Neural progenitor cell (in vitro differentiated cells): Measurements from ENCODE around the gene BORCS8. TPM values are rescaled to one million over a fixed set of nuclear protein-coding genes. Genes with fewer than 3 reads are reported as not detected.

Experiments used
- DNase-seq: peaks from one replicate; pipeline ENCODE4 v3.0.0-alpha.2; 2016; ENCODE audit warnings: low spot score
- H2AFZ ChIP-seq: fragments of 200-600 bp; sonication (generic); replicated peaks from 2 replicates; pipeline ENCODE4 v1.6.1; 2016; ENCODE audit warnings: antibody characterized with exemption
- H3F3A ChIP-seq: fragments of 200-600 bp; sonication (generic); 2 replicates; pipeline ENCODE4 v1.6.1; 2016; ENCODE audit warnings: antibody characterized with exemption, low read depth
- H3K27ac ChIP-seq: fragments of 200-600 bp; sonication (generic); 2 replicates; pipeline ENCODE4 v1.5.1; 2016; ENCODE audit warnings: mild to moderate bottlenecking
- H3K27me3 ChIP-seq: fragments of 200-600 bp; sonication (generic); 2 replicates; pipeline ENCODE4 v1.6.1; 2016; ENCODE audit warnings: mild to moderate bottlenecking, moderate library complexity
- H3K36me3 ChIP-seq: fragments of 200-600 bp; sonication (generic); 2 replicates; pipeline ENCODE4 v1.5.1; 2016
- H3K4me1 ChIP-seq: fragments of 200-600 bp; sonication (generic); 2 replicates; pipeline ENCODE4 v1.6.1; 2016; ENCODE audit warnings: mixed run types
- H3K4me2 ChIP-seq: fragments of 200-600 bp; sonication (generic); 2 replicates; pipeline ENCODE4 v1.6.1; 2016
- H3K4me3 ChIP-seq: fragments of 200-600 bp; sonication (generic); 2 replicates; pipeline ENCODE4 v1.5.1; 2016
- H3K79me2 ChIP-seq: fragments of 200-600 bp; sonication (generic); 2 replicates; pipeline ENCODE4 v1.6.1; 2016; ENCODE audit warnings: low read depth
- H3K9ac ChIP-seq: fragments of 200-600 bp; sonication (generic); 2 replicates; pipeline ENCODE4 v1.6.1; 2016
- H3K9me3 ChIP-seq: fragments of 200-600 bp; sonication (generic); 2 replicates; pipeline ENCODE4 v1.5.1; 2016; ENCODE audit warnings: low read depth
- H4K20me1 ChIP-seq: fragments of 200-600 bp; sonication (generic); 2 replicates; pipeline ENCODE4 v1.6.1; 2016; ENCODE audit warnings: low read depth
- H3K27ac Mint-ChIP-seq: 3 replicates; pipeline ENCODE4 v1.8.0; 2021; ENCODE audit warnings: mixed read lengths
- H3K27me3 Mint-ChIP-seq: 2 replicates; pipeline ENCODE4 v1.8.0; 2022; ENCODE audit warnings: low read depth, mild to moderate bottlenecking, inconsistent platforms, moderate library complexity, mixed read lengths; ENCODE audit not compliant: insufficient read depth
- H3K36me3 Mint-ChIP-seq: 3 replicates; pipeline ENCODE4 v1.8.0; 2021; ENCODE audit warnings: mixed read lengths
- H3K4me1 Mint-ChIP-seq: 3 replicates; pipeline ENCODE4 v1.8.0; 2021; ENCODE audit warnings: mixed read lengths
- H3K4me3 Mint-ChIP-seq: 3 replicates; pipeline ENCODE4 v1.8.0; 2021; ENCODE audit warnings: mild to moderate bottlenecking, moderate library complexity, mixed read lengths
- H3K9me3 Mint-ChIP-seq: 3 replicates; pipeline ENCODE4 v1.8.0; 2020; ENCODE audit warnings: mixed read lengths
- CTCF ChIP-seq: fragments of 200-600 bp; sonication (generic); IDR thresholded peaks from 2 replicates; pipeline ENCODE4 v1.5.1; 2017; ENCODE audit warnings: antibody characterized with exemption, mild to moderate bottlenecking
- EZH2 ChIP-seq: fragments of 200-600 bp; sonication (generic); IDR thresholded peaks from 2 replicates; pipeline ENCODE4 v1.6.1; 2017; ENCODE audit warnings: antibody characterized with exemption, mild to moderate bottlenecking, moderate library complexity
- EZH2phosphoT487 ChIP-seq: fragments of 200-600 bp; sonication (generic); IDR thresholded peaks from 2 replicates; pipeline ENCODE4 v1.6.1; 2017; ENCODE audit warnings: antibody characterized with exemption
- total RNA-seq: library from RNA; depleted of rRNA; stranded (reverse); fragments of >200 nt; gene quantifications from 2 replicates; pipeline ENCODE4 v1.2.3, GENCODE V29; 2015; ENCODE audit warnings: low replicate concordance

BORCS8 gene
- total RNA-seq, 1 donor from 2014 or later = 6.3 TPM

- Histone ChIP-seq H3K4me3 (no peak overlapping the region), H3K4me2 (peak overlapping the region; percentile 51), H3K9me3 (no peaks in the 10 kb centered on the region), H3F3A (peaks cover 6% of the 10 kb centered on the region), H2AFZ (no peak overlapping the region), H4K20me1 (peaks cover 4% of the 10 kb centered on the region), H3K9ac (no peak overlapping the region), H3K4me1 (peaks cover 6% of the 10 kb centered on the region), H3K27me3 (peaks cover 8% of the 10 kb centered on the region), H3K79me2 (peaks cover 6% of the 10 kb centered on the region), H3K36me3 (no peaks in the 10 kb centered on the region), H3K27ac (no peak overlapping the region)
- H3K4me3 Mint-ChIP-seq = no peak overlapping the region
- TF ChIP-seq EZH2phosphoT487 (no peak), EZH2 (no peak), CTCF (no peak)
- H3K9me3 Mint-ChIP-seq = peaks cover 3% of the 10 kb centered on the region
- H3K4me1 Mint-ChIP-seq = peaks cover 15% of the 10 kb centered on the region
- H3K36me3 Mint-ChIP-seq = peaks cover 11% of the 10 kb centered on the region
- DNase-seq = peak; percentile 55
- H3K27ac Mint-ChIP-seq = no peak overlapping the region
- H3K27me3 Mint-ChIP-seq = peaks cover 9% of the 10 kb centered on the region
Measured at GRCh38 chr19:19134687-19135158, 57.2 kb downstream of the BORCS8 start.

DNA sequence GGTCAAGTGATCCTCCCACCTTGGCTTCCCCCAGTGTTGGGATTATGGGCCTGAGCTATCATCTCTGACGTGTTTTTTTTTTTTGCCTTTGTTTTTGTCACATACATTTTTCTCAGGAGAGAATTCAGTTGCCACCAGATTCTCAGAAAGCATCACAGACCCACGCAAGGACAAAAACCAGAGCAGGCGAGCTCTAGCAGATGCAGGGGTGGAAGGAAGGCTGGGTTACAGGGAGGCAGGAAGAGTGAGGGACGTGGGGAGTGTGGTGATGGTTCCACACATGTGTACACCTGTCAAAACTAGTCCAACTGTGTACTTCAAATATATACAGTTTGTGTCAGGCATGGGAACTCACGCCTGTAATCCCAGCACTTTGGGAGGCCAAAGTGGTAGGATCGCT is 58.0 kb downstream of the BORCS8 start:
- Histone ChIP-seq H3K9me3 (no peaks in the 10 kb centered on the region), H3K4me2 (no peak overlapping the region), H3F3A (peaks cover 4% of the 10 kb centered on the region), H3K36me3 (no peaks in the 10 kb centered on the region), H3K27me3 (peaks cover 8% of the 10 kb centered on the region), H3K27ac (no peak overlapping the region), H2AFZ (no peak overlapping the region), H4K20me1 (peaks cover 4% of the 10 kb centered on the region), H3K9ac (no peak overlapping the region), H3K4me1 (peaks cover 6% of the 10 kb centered on the region), H3K4me3 (no peak overlapping the region), H3K79me2 (peaks cover 6% of the 10 kb centered on the region)
- H3K4me3 Mint-ChIP-seq = no peak overlapping the region
- no peak for TF ChIP-seq CTCF
- no peak for TF ChIP-seq EZH2phosphoT487
- TF ChIP-seq EZH2 = no peak
- peaks cover 3% of the 10 kb centered on the region for H3K9me3 Mint-ChIP-seq
- peaks cover 9% of the 10 kb centered on the region for H3K27me3 Mint-ChIP-seq
- peaks cover 15% of the 10 kb centered on the region for H3K4me1 Mint-ChIP-seq
- H3K27ac Mint-ChIP-seq = no peak overlapping the region
- H3K36me3 Mint-ChIP-seq = peaks cover 15% of the 10 kb centered on the region
- DNase-seq = no peak

GRCh38 chr19:19132912-19133311 is 59.0 kb downstream of the BORCS8 start:
- H3K27me3 ChIP-seq = peaks cover 8% of the 10 kb centered on the region
- no peaks in the 10 kb centered on the region for H3K9me3 ChIP-seq
- TF ChIP-seq EZH2phosphoT487 = no peak
- no peak for TF ChIP-seq EZH2
- TF ChIP-seq CTCF = no peak
- Mint-ChIP-seq H3K27ac (no peak overlapping the region), H3K4me3 (no peak overlapping the region), H3K36me3 (peaks cover 19% of the 10 kb centered on the region), H3K27me3 (peaks cover 9% of the 10 kb centered on the region), H3K4me1 (peaks cover 12% of the 10 kb centered on the region), H3K9me3 (peaks cover 5% of the 10 kb centered on the region)
- H3K4me1 ChIP-seq = peaks cover 6% of the 10 kb centered on the region
- no peak overlapping the region for H3K4me2 ChIP-seq
- no peak overlapping the region for H3K27ac ChIP-seq
- H3K9ac ChIP-seq = no peak overlapping the region
- H2AFZ ChIP-seq = no peak overlapping the region
- H3K4me3 ChIP-seq = no peak overlapping the region
- no peaks in the 10 kb centered on the region for H3K36me3 ChIP-seq
- no peaks in the 10 kb centered on the region for H4K20me1 ChIP-seq
- H3F3A ChIP-seq = no peaks in the 10 kb centered on the region
- DNase-seq = no peak
- H3K79me2 ChIP-seq = peaks cover 6% of the 10 kb centered on the region
